Forelimb muscle (tissue), 1 donor: ENCODE data around the gene RAVER2. TPM values are rescaled to one million over a fixed set of nuclear protein-coding genes. Genes with fewer than 3 reads are reported as not detected.
"Not testable (repeated sequence)": the region's sequence is repeated elsewhere in the genome, so short reads cannot be mapped to it uniquely, and the experiment has no call there.

Source experiments
- DNase-seq: peaks from one replicate; pipeline ENCODE4 v3.0.0-alpha.2; 2013; ENCODE audit warnings: low read depth
- polyA plus RNA-seq: library from polyadenylated mRNA; unstranded; fragments of 120-200 nt; gene quantifications from one replicate; pipeline ENCODE4 v1.2.1, GENCODE V29; 2013; ENCODE audit not compliant: insufficient read length

RAVER2 gene
- polyA plus RNA-seq, 1 donor = 23.2 TPM

- DNase-seq = no peak
These were observed 64.4 kb downstream of the RAVER2 start for GRCh38 chr1:64809309-64809708.

GRCh38 chr1:64810001-64810400 lies 65.1 kb downstream of the RAVER2 start:
- DNase-seq = no peak

GRCh38 chr1:64811131-64811530 lies 66.3 kb downstream of the RAVER2 start:
- no peak for DNase-seq

- DNase-seq = no peak
These were observed 69.6 kb downstream of the RAVER2 start for GRCh38 chr1:64814427-64814826.

GRCh38 chr1:64817364-64817763 lies 72.5 kb downstream of the RAVER2 start:
- DNase-seq = not testable (repeated sequence)

- not testable (repeated sequence) for DNase-seq
These were observed 75.7 kb downstream of the RAVER2 start for GRCh38 chr1:64820572-64820971.

- no peak for DNase-seq
These were observed 77.7 kb downstream of the RAVER2 start for GRCh38 chr1:64822621-64823020.

GRCh38 chr1:64823691-64824476 lies 79.0 kb downstream of the RAVER2 start:
- peak; percentile 73 for DNase-seq

- no peak for DNase-seq
These were observed 82.1 kb downstream of the RAVER2 start for GRCh38 chr1:64826991-64827390.

- no peak for DNase-seq
These were observed 84.0 kb downstream of the RAVER2 start for GRCh38 chr1:64828829-64829228.

- DNase-seq = no peak
These were observed 84.6 kb downstream of the RAVER2 start for GRCh38 chr1:64829411-64830029.

GRCh38 chr1:64830030-64830651 lies 85.3 kb downstream of the RAVER2 start:
- DNase-seq = no peak

- DNase-seq = no peak
These were observed 89.9 kb downstream of the RAVER2 start for GRCh38 chr1:64834734-64835133.

- DNase-seq = no peak
These were observed 91.9 kb downstream of the RAVER2 start for GRCh38 chr1:64836802-64837201.

- DNase-seq = no peak
These were observed 93.6 kb downstream of the RAVER2 start for GRCh38 chr1:64838486-64838885.

GRCh38 chr1:64839261-64839660 lies 94.4 kb downstream of the RAVER2 start:
- no peak for DNase-seq

GRCh38 chr1:64839732-64840405 lies 95.0 kb downstream of the RAVER2 start:
- DNase-seq = no peak

GRCh38 chr1:64841330-64842065 lies 96.6 kb downstream of the RAVER2 start:
- no peak for DNase-seq

GRCh38 chr1:64842224-64842623 lies 97.3 kb downstream of the RAVER2 start:
- no peak for DNase-seq

- no peak for DNase-seq
These were observed 98.8 kb downstream of the RAVER2 start for GRCh38 chr1:64843675-64844074.

GRCh38 chr1:64844175-64844574 lies 99.3 kb downstream of the RAVER2 start:
- no peak for DNase-seq

- no peak for DNase-seq
These were observed 99.7 kb downstream of the RAVER2 start for GRCh38 chr1:64844609-64845008.
